OCI-LY3 (cell line): Measurements from ENCODE around the gene GPR42.

Source experiments
- H2AFZ ChIP-seq: fragments of 200-600, 300-600 bp; shearing (Covaris generic); 2 replicates; pipeline ENCODE4 v1.6.0; 2014; ENCODE audit warnings: antibody characterized with exemption, low read depth, low read length
- H3K27ac ChIP-seq: fragments of 200-600, 300-600 bp; sonication (generic); 2 replicates; pipeline ENCODE4 v1.5.1; 2014; ENCODE audit warnings: mild to moderate bottlenecking, low read length, moderate library complexity, mixed read lengths
- H3K27me3 ChIP-seq: fragments of 200-600, 300-600 bp; sonication (generic); 2 replicates; pipeline ENCODE4 v1.6.1; 2014; ENCODE audit warnings: low read depth, low read length, mixed read lengths
- H3K36me3 ChIP-seq: fragments of 200-600, 300-600 bp; sonication (generic); replicated peaks from 2 replicates; pipeline ENCODE3; 2014; ENCODE audit warnings: low read depth, low read length, mixed read lengths
- H3K4me1 ChIP-seq: fragments of 300-600, 200-600 bp; sonication (generic); 2 replicates; pipeline ENCODE4 v1.6.1; 2014; ENCODE audit warnings: low read length, mixed read lengths
- H3K4me2 ChIP-seq: fragments of 200-600, 300-600 bp; sonication (generic); 2 replicates; pipeline ENCODE4 v1.6.1; 2014; ENCODE audit warnings: low read length, mixed read lengths
- H3K4me3 ChIP-seq: fragments of 300-600, 200-600 bp; sonication (generic); 2 replicates; pipeline ENCODE4 v1.5.1; 2014; ENCODE audit warnings: antibody characterized with exemption, mild to moderate bottlenecking, low read length, moderate library complexity
- H3K79me2 ChIP-seq: fragments of 300-600, 200-600 bp; shearing (Covaris generic); 2 replicates; pipeline ENCODE4 v1.6.1; 2014; ENCODE audit warnings: mild to moderate bottlenecking, low read length, mixed read lengths
- H3K9ac ChIP-seq: fragments of 300-600, 200-600 bp; shearing (Covaris generic); 2 replicates; pipeline ENCODE4 v1.6.0; 2014; ENCODE audit warnings: mild to moderate bottlenecking, low read length, moderate library complexity
- H3K9me3 ChIP-seq: fragments of 200-600, 300-600 bp; shearing (Covaris generic); 2 replicates; pipeline ENCODE4 v1.6.1; 2014; ENCODE audit warnings: low read length, mixed read lengths; ENCODE audit not compliant: insufficient read depth
- H4K20me1 ChIP-seq: fragments of 200-600, 300-600 bp; sonication (generic); 2 replicates; pipeline ENCODE4 v1.6.1; 2016; ENCODE audit warnings: low read length, mixed read lengths; ENCODE audit not compliant: insufficient read depth
- CTCF ChIP-seq: fragments of 200-600, 300-600 bp; sonication (generic); IDR thresholded peaks from 2 replicates; pipeline ENCODE4 v1.5.1; 2014; ENCODE audit warnings: antibody characterized with exemption, low read length, low read depth
- EZH2phosphoT487 ChIP-seq: fragments of 200-600 bp; shearing (Covaris generic); IDR thresholded peaks from 2 replicates; pipeline ENCODE4 v1.6.1; 2018; ENCODE audit warnings: antibody characterized with exemption, mixed run types, low read depth

The GPR42 gene

GRCh38 chr19:35346193-35347052, 24.4 kb upstream of the GPR42 start:
- Histone ChIP-seq H3K4me2 (peak overlapping the region; percentile 64), H3K4me3 (peak overlapping the region; percentile 45), H3K9ac (peak overlapping the region; percentile 91), H3K27ac (peak overlapping the region; percentile 97), H2AFZ (no peak overlapping the region), H3K36me3 (peaks cover 60% of the 10 kb centered on the region), H3K4me1 (peaks cover 58% of the 10 kb centered on the region), H4K20me1 (no peaks in the 10 kb centered on the region), H3K9me3 (no peaks in the 10 kb centered on the region), H3K27me3 (no peaks in the 10 kb centered on the region), H3K79me2 (no peaks in the 10 kb centered on the region)
- TF ChIP-seq CTCF (no peak), EZH2phosphoT487 (no peak)

DNA sequence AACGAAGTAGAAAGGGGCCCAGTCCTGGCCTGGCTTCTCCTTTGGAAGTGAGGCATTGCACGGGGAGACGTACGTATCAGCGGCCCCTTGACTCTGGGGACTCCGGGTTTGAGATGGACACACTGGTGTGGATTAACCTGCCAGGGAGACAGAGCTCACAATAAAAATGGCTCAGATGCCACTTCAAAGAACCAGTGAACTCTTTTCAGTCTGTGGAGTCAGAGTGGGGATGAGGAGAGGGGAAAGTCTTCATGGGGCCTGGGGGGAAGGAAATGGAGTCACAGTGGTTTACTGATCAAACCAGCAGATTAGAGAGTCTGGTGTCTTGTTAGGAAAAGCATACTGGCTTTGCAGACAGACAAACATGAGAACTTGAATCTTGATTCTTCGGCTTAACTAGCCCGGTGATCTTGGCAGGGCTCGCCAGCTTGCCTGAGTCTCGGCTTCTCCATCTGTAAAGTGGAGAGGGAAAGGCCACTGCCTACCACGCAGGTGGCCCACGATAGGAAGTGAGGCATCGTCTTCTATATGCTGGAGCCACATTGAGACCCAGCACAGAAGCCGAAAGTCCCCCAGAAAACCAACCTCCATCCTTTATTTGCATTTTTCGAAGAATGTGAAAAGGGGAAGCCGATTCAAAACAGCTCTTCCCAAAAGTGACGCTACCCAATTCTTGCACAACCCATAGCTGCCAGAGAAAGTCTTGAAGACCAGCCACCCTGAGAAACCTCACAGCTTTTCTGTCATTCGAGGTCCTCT, 23.5 kb upstream of the GPR42 start, which contains the start of gene FFAR1:
Gene FFAR1, plus strand, starts transcription at position 732 of the 759 bp plus-strand sequence. CDS start 3,650 bp downstream, outside the sequence.
- Histone ChIP-seq H3K4me2 (peak within 1 kb of the TSS; percentile 64), H3K4me3 (peak within 1 kb of the TSS; percentile 45), H3K9ac (peak within 1 kb of the TSS; percentile 91), H3K79me2 (no peaks in the 10 kb centered on the region), H2AFZ (no peak within 1 kb of the TSS), H3K4me1 (peaks cover 60% of the 10 kb centered on the region), H3K36me3 (peaks cover 55% of the 10 kb centered on the region), H3K27ac (peak within 1 kb of the TSS; percentile 97), H3K27me3 (no peaks in the 10 kb centered on the region), H4K20me1 (no peaks in the 10 kb centered on the region), H3K9me3 (no peaks in the 10 kb centered on the region)
- TF ChIP-seq EZH2phosphoT487 (no peak), CTCF (no peak)

DNA sequence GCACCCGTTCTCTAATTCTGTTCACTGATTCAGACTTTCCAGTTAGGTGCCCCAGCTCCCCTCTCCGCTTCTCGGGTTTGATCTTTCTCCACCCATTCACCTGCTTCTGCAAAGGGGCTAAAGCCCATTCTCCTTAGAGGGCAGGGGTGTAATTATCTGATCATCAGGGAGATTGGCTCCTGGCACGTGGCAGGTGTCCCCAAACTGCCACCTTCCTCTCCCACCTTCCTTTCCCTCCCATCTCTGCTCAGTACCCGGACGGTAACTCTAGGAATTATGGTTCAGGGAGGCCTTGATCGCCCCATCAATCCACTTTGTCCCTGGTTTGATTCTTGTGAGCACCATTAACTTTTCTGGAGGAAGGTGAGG, 23.0 kb upstream of the GPR42 start:
- H3K79me2 ChIP-seq = no peaks in the 10 kb centered on the region
- H3K4me2 ChIP-seq = peak overlapping the region; percentile 44
- H3K27ac ChIP-seq = peak overlapping the region; percentile 97
- no peaks in the 10 kb centered on the region for H4K20me1 ChIP-seq
- peaks cover 66% of the 10 kb centered on the region for H3K4me1 ChIP-seq
- peak overlapping the region; percentile 72 for H3K9ac ChIP-seq
- peak overlapping the region; percentile 5; the same call in 1 of the 2 replicates for H3K4me3 ChIP-seq
- H3K9me3 ChIP-seq = no peaks in the 10 kb centered on the region
- no peaks in the 10 kb centered on the region for H3K27me3 ChIP-seq
- H3K36me3 ChIP-seq = peaks cover 52% of the 10 kb centered on the region
- TF ChIP-seq EZH2phosphoT487 (no peak), CTCF (no peak)
- no peak overlapping the region for H2AFZ ChIP-seq
